PC-9 (cell line): ENCODE measurements around the gene SLC36A3.
"Not testable (repeated sequence)": the region's sequence is repeated elsewhere in the genome, so short reads cannot be mapped to it uniquely, and the experiment has no call there.

Experiments
- CTCF ChIP-seq: fragments of 200-600 bp; sonication (generic); conservative IDR thresholded peaks from 2 replicates; pipeline ENCODE4 v1.6.1; 2017; ENCODE audit warnings: mixed run types, antibody characterized with exemption, mild to moderate bottlenecking, moderate library complexity
- EZH2 ChIP-seq: fragments of 200-600 bp; sonication (generic); IDR thresholded peaks from 2 replicates; pipeline ENCODE4 v1.8.0; 2017; ENCODE audit warnings: antibody characterized with exemption, low read depth

GRCh38 chr5:151240268-151240835 lies 63.2 kb downstream of the SLC36A3 start:
- not testable (repeated sequence) for TF ChIP-seq CTCF, EZH2
